ENCODE measurements around the gene SZRD1. TPM values are rescaled to one million over a fixed set of nuclear protein-coding genes. Genes with fewer than 3 reads are reported as not detected.

SZRD1 gene
- total and polyA plus RNA-seq, 8 donors, result 15.8 to 86.6 (median 48.7) TPM

DNA sequence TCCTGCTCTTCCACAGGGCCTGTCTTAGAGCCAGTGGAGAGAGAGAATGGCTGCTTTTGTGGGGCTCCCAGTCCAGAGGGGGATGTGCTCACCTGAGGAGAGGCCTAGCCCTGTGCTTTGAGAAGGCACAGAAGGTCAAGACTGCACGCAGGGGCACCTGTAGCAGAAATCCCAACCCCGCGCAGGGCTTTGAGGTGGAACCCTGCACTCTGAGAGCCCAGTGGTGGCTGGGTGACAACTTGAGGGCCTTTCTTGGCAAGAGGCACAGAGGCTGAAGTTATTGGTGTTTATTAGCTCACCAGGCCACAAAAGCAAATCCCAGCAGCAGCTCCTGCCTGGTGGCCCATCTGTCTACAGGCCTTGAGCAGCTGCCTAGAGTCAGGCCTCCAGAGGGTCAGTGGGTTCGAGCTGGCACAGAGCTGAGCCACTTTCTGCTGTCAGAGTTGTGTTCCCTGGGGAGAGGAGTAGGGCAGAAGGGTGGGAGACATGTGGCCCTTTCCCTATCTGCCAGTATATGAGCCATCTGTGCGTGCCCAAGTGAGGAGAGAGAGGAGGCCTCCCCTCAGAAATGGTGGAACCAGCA is 31.4 kb downstream of the SZRD1 start:
- no peak overlapping the region for H3K27ac ChIP-seq
- H3K36me3 ChIP-seq, result peaks cover 42 to 76% (median 71%) of the 10 kb centered on the region in 4 donors
- intact Hi-C loops (cut with DNase I; ENCODE audit: low total_unique reads), result no loop called here
- TF ChIP-seq POLR2A (IDR thresholded peaks at IDR 0.05), result no peak
- TF ChIP-seq, protein P1, sequence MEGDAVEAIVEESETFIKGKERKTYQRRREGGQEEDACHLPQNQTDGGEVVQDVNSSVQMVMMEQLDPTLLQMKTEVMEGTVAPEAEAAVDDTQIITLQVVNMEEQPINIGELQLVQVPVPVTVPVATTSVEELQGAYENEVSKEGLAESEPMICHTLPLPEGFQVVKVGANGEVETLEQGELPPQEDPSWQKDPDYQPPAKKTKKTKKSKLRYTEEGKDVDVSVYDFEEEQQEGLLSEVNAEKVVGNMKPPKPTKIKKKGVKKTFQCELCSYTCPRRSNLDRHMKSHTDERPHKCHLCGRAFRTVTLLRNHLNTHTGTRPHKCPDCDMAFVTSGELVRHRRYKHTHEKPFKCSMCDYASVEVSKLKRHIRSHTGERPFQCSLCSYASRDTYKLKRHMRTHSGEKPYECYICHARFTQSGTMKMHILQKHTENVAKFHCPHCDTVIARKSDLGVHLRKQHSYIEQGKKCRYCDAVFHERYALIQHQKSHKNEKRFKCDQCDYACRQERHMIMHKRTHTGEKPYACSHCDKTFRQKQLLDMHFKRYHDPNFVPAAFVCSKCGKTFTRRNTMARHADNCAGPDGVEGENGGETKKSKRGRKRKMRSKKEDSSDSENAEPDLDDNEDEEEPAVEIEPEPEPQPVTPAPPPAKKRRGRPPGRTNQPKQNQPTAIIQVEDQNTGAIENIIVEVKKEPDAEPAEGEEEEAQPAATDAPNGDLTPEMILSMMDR (IDR thresholded peaks at IDR 0.05), result no peak
- no peak for TF ChIP-seq POLR2AphosphoS5 (IDR thresholded peaks at IDR 0.05)
- no peak for TF ChIP-seq EP300 (IDR thresholded peaks at IDR 0.05)
- no peaks in the 10 kb centered on the region for H3K9me3 ChIP-seq
- peaks cover under 1 to 21% (median 9%) of the 10 kb centered on the region in 4 donors for H3K4me1 ChIP-seq
- no peak for DNase-seq
- WGBS, 5 donors, result 81 to 95% (median 86%) methylated on average over 3 to 5 of the region's 5 CpGs
- H3K27me3 ChIP-seq, result no peaks in the 10 kb centered on the region
- H3K4me3 ChIP-seq, result no peak overlapping the region

DNA sequence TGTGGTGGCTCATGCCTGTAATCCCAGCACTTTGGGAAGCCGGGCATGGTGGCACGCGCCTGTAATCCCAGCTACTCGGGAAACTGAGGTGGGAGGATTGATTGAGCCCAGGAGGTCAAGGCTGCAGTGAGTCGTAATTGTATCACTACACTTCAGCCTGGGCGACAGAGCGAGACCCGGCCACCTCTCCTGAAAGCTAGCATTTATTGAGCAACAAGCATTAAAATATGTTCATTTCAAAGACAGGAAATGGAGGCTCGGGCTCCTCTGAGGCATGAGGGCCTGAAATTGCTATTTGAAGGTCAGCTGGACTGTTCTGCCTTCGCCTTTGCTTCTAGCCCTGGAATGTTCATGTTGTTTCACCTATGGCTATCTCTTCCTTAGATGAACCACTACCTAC is 35.7 kb downstream of the SZRD1 start:
- Histone ChIP-seq H3K36me3 (peaks cover 6 to 33% (median 28%) of the 10 kb centered on the region in 4 donors), H3K4me3 (no peak overlapping the region), H3K4me1 (no peaks in the 10 kb centered on the region), H3K9me3 (no peaks in the 10 kb centered on the region), H3K27me3 (no peaks in the 10 kb centered on the region), H3K27ac (no peak overlapping the region)
- DNase-seq, result no peak
- intact Hi-C loops (cut with DNase I; ENCODE audit: low total_unique reads), result no loop called here
- TF ChIP-seq POLR2AphosphoS5 (IDR thresholded peaks at IDR 0.05) (no peak), EP300 (IDR thresholded peaks at IDR 0.05) (no peak), POLR2A (IDR thresholded peaks at IDR 0.05) (no peak)
- TF ChIP-seq, protein P1 (IDR thresholded peaks at IDR 0.05), result no peak
- WGBS, 5 donors, result 82 to 91% (median 88%) methylated on average over 10 of the region's 10 CpGs

DNA sequence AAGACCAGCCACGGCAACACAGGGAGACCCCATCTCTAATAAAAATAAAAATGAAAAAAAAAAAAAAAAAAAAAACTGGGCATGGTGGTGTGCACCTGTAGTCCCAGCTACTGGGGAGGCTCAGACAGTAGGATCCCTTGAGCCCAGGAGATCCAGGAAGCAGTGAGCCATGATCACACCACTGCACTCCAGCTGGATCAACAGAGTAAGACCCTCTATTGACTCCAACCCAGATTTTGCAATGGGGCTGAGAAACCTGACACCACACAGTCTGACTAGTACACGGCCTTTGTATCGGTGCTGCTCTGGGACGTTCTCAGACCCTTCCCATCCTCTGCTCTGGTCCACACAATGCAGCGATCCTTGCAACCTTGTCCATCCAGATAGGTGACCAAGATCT is 38.4 kb downstream of the SZRD1 start:
- Histone ChIP-seq H3K9me3 (no peaks in the 10 kb centered on the region), H3K4me3 (no peak overlapping the region), H3K4me1 (no peaks in the 10 kb centered on the region), H3K27me3 (no peaks in the 10 kb centered on the region), H3K27ac (no peak overlapping the region), H3K36me3 (peaks cover 0 to 6% (median 2%) of the 10 kb centered on the region in 4 donors)
- WGBS, 5 donors, result 59 to 69% (median 61%) methylated on average over 5 of the region's 5 CpGs
- no peak for DNase-seq
- TF ChIP-seq, protein P1 (IDR thresholded peaks at IDR 0.05), result no peak
- no peak for TF ChIP-seq POLR2AphosphoS5 (IDR thresholded peaks at IDR 0.05)
- TF ChIP-seq POLR2A (IDR thresholded peaks at IDR 0.05), result no peak
- no peak for TF ChIP-seq EP300 (IDR thresholded peaks at IDR 0.05)
- intact Hi-C loops (cut with DNase I; ENCODE audit: low total_unique reads), result no loop called here

DNA sequence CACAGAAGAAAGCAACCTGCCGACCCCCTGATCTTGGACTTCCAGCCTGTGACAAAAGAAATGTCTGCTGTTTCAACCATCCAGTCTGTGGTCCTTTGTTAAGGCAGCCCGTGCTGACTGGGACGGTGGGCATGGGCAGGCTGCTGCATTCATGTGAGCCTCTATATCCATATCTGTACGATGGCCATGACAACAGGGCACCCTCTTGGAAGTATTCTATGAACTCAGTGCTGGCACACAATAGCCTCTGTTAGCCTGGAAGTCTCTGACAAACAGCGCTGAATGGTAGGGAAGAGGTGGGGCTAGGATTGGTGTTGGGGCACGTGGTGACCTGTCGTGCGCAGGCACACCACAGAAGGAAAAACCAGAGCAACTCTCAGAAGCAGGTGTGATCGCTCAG is 39.8 kb downstream of the SZRD1 start:
- DNase-seq, result no peak
- Histone ChIP-seq H3K27ac (no peak overlapping the region), H3K36me3 (no peaks in the 10 kb centered on the region), H3K4me3 (no peak overlapping the region), H3K9me3 (no peaks in the 10 kb centered on the region), H3K4me1 (no peaks in the 10 kb centered on the region), H3K27me3 (no peaks in the 10 kb centered on the region)
- 76 to 87% (median 83%) methylated on average over 8 to 9 of the region's 9 CpGs for WGBS, 5 donors
- intact Hi-C loops (cut with DNase I; ENCODE audit: low total_unique reads), result no loop called here
- TF ChIP-seq, protein P1 (IDR thresholded peaks at IDR 0.05), result no peak
- TF ChIP-seq POLR2AphosphoS5 (IDR thresholded peaks at IDR 0.05) (no peak), POLR2A (IDR thresholded peaks at IDR 0.05) (no peak), EP300 (IDR thresholded peaks at IDR 0.05) (no peak)
